ENCODE measurements around the gene UBXN6. TPM values are rescaled to one million over a fixed set of nuclear protein-coding genes. Genes with fewer than 3 reads are reported as not detected.

Gene UBXN6, protein sequence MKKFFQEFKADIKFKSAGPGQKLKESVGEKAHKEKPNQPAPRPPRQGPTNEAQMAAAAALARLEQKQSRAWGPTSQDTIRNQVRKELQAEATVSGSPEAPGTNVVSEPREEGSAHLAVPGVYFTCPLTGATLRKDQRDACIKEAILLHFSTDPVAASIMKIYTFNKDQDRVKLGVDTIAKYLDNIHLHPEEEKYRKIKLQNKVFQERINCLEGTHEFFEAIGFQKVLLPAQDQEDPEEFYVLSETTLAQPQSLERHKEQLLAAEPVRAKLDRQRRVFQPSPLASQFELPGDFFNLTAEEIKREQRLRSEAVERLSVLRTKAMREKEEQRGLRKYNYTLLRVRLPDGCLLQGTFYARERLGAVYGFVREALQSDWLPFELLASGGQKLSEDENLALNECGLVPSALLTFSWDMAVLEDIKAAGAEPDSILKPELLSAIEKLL
- total RNA-seq (100 to 1,000 TPM in 2 of 7 donors, 10 to 100 TPM in 5; 72.3 to 132 (median 89.8) TPM), polyA plus RNA-seq (100 to 1,000 TPM in 2 of 3 donors, 10 to 100 TPM in 1; 76.4 to 146 (median 123) TPM)
- long read RNA-seq, donor 1, full-length matches to known transcripts, result 56 of 68 reads
- long read RNA-seq, donor 1, partial matches to known transcripts, result 12 of 68 reads
- long read RNA-seq, donor 1, other reads (novel, unspliced or antisense), result 0 of 68 reads
- long read RNA-seq, donor 2, full-length matches to known transcripts, result 55 of 61 reads
- long read RNA-seq, donor 2, partial matches to known transcripts, result 6 of 61 reads
- long read RNA-seq, donor 2, other reads (novel, unspliced or antisense), result 0 of 61 reads

DNA sequence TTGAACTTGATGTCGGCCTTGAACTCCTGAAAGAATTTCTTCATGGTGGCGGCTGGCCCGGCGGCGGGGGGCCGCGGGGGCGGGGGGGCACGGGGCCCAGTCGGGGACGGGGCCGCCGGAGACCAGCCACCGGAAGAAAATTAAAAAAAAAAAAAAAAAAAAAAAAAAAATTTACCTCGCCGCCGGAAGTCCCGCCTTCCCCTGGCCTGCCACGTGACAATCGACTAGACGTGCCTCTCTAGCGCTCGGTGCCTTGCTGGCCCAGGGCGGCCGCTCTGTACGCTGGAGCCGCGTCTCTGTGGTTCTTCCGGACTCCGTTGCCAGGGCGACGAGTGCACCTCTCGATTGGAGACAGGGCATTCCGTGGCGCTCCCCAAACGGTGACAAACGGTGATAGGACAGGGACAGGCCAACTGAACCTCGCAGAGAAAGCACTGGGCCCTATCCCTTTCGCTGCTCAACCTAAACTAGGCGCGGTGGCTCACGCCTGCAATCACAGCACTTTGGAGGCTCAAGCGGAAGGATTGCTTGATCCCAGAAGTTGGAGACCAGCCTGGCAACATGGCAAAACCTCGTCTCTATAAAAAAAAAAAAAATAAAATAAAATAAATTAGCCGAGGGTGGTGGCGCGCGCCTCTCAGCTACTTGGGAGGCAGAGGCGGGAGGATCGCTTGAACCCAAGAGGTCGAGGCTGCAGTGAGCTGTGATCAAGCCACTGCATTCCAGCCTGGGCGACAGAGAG, at the start of gene UBXN6:
UBXN6 (minus strand) TSS at position 141 of the 742 bp plus-strand sequence; CDS start at position 44, 97 bp downstream.
- Histone ChIP-seq H3K27ac (peak within 1 kb of the TSS in 7 of 8 donors; percentile 64 to 94 (median 89)), H3K9me3 (no peaks in the 10 kb centered on the region), H3K36me3 (peaks cover 2 to 27% (median 15%) of the 10 kb centered on the region in 6 donors), H3K27me3 (replicated peaks in 1 of 7) (no peaks in the 10 kb centered on the region), H3K4me1 (peaks cover 0 to 38% (median 29%) of the 10 kb centered on the region in 6 donors), H3K4me3 (peak within 1 kb of the TSS; percentile 57 to 82 (median 66))
- WGBS, 5 donors, result 11 to 17% (median 13%) methylated on average over 38 to 52 of the region's 52 CpGs
- intact Hi-C loops (cut with DNase I; ENCODE audit: low total_unique reads), result no loop called here
- TF ChIP-seq POLR2A (IDR thresholded peaks at IDR 0.05), result no peak
- TF ChIP-seq, protein P1, sequence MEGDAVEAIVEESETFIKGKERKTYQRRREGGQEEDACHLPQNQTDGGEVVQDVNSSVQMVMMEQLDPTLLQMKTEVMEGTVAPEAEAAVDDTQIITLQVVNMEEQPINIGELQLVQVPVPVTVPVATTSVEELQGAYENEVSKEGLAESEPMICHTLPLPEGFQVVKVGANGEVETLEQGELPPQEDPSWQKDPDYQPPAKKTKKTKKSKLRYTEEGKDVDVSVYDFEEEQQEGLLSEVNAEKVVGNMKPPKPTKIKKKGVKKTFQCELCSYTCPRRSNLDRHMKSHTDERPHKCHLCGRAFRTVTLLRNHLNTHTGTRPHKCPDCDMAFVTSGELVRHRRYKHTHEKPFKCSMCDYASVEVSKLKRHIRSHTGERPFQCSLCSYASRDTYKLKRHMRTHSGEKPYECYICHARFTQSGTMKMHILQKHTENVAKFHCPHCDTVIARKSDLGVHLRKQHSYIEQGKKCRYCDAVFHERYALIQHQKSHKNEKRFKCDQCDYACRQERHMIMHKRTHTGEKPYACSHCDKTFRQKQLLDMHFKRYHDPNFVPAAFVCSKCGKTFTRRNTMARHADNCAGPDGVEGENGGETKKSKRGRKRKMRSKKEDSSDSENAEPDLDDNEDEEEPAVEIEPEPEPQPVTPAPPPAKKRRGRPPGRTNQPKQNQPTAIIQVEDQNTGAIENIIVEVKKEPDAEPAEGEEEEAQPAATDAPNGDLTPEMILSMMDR (IDR thresholded peaks at IDR 0.05 in 8 of 11, conservative IDR thresholded peaks at IDR 0.05 in 3 of 11), result peak in 8 of 11 experiments; percentile 13 to 58 (median 44)
- TF ChIP-seq POLR2AphosphoS5 (IDR thresholded peaks at IDR 0.05), result peak; percentile 79 to 89 (median 82)
- peak; percentile 100 for DNase-seq

DNA sequence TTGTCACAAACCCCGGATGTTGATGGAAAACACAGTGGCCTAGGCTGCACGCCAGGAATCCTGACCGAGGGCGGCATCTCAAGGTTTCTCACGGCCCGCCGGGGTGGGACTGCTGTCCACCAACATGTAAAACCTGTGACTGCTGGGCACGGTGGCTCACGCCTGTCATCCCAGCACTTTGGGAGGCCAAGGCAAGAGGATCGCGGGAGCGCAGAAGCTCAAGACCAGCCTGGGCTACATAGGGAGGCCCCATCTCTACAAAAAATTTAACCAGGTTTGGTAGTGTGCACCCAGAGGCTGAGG, 49.5 kb upstream of the UBXN6 start:
- H3K27ac ChIP-seq, result no peak overlapping the region
- no peaks in the 10 kb centered on the region for H3K27me3 ChIP-seq (replicated peaks in 1 of 7)
- 76 to 98% (median 85%) methylated on average over 5 to 12 of the region's 12 CpGs for WGBS, 5 donors
- H3K4me3 ChIP-seq, result no peak overlapping the region
- H3K9me3 ChIP-seq, result no peaks in the 10 kb centered on the region
- H3K4me1 ChIP-seq, result peaks cover 0 to 9% (median 0%) of the 10 kb centered on the region in 6 donors
- peaks cover 0 to 65% (median 21%) of the 10 kb centered on the region in 6 donors for H3K36me3 ChIP-seq
- no peak for DNase-seq
- intact Hi-C loops (cut with DNase I; ENCODE audit: low total_unique reads), result no loop called here
- peak in 1 of 3 donors; percentile 10 for TF ChIP-seq POLR2AphosphoS5 (IDR thresholded peaks at IDR 0.05)
- TF ChIP-seq POLR2A (IDR thresholded peaks at IDR 0.05), result no peak
- TF ChIP-seq, protein P1 (IDR thresholded peaks at IDR 0.05 in 8 of 11, conservative IDR thresholded peaks at IDR 0.05 in 3 of 11), result no peak

DNA sequence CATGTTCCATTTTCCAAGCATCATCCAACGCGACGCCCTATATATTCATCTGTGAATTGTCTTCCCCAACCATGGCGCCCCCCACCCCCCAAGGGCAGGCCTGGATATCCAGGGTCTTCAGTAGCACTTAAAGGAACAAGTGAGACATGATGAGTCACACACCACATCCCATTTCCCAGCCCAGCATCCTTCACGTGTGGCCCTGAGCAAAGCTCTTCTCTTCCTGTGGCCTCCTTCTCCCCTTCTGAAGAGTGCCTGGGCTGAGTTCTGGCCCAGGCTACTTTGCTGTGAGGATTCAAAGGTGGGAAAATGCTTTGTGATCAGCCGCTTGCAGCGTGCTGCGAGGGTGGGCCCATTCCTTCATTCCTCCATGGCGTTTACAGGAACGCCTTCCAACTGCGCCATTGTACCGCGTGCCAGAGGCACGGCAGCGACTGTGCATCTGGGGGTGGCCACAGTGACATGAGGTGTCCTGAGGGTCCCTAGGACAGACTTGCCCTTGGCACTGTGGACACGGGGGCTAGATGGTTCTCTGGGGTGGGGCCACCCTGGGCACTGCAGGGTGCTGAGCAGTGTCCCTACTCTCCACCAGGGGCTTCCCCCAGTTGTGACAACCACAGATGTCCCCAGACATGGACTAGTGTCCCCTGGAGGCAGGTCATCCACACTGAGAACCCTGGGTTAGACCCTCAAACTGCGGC, 49.0 kb upstream of the UBXN6 start:
- intact Hi-C loops (cut with DNase I; ENCODE audit: low total_unique reads), result no loop called here
- no peaks in the 10 kb centered on the region for H3K27me3 ChIP-seq (replicated peaks in 1 of 7)
- H3K9me3 ChIP-seq, result no peaks in the 10 kb centered on the region
- DNase-seq, result no peak
- no peak for TF ChIP-seq POLR2A (IDR thresholded peaks at IDR 0.05)
- TF ChIP-seq POLR2AphosphoS5 (IDR thresholded peaks at IDR 0.05), result peak in 1 of 3 donors; percentile 44
- H3K27ac ChIP-seq, result peak overlapping the region in 1 of 8 donors; percentile 3
- H3K36me3 ChIP-seq, result peaks cover 0 to 70% (median 26%) of the 10 kb centered on the region in 6 donors
- peaks cover 0 to 9% (median 0%) of the 10 kb centered on the region in 6 donors for H3K4me1 ChIP-seq
- WGBS, 5 donors, result 81 to 90% (median 88%) methylated on average over 15 to 17 of the region's 17 CpGs
- H3K4me3 ChIP-seq, result no peak overlapping the region
